ENCODE measurements around the gene APOF. TPM values are rescaled to one million over a fixed set of nuclear protein-coding genes. Genes with fewer than 3 reads are reported as not detected.

The APOF gene
- total RNA-seq, 1 experiment from 2014 or later = not detected

- H3K9ac ChIP-seq (ENCODE audit: extremely low read depth, insufficient read length, low read length) = no peak overlapping the region
- H4K91ac ChIP-seq (ENCODE audit: insufficient read length, low read depth, low read length) = no peak overlapping the region
- no peak overlapping the region for H2BK12ac ChIP-seq (ENCODE audit: insufficient read length, low read depth, low read length)
- DNase-seq = no peak
- H3K9me3 Mint-ChIP-seq = no peaks in the 10 kb centered on the region
- no peak overlapping the region for H3K14ac ChIP-seq (ENCODE audit: insufficient read depth, low read length)
- no peak overlapping the region for H3K23ac ChIP-seq (ENCODE audit: insufficient read length, low read depth, low read length)
- no peak overlapping the region for H3K4me2 ChIP-seq (ENCODE audit: insufficient read depth, insufficient read length, low read length)
- WGBS (ENCODE audit: extremely low coverage, insufficient read length, low lambda C conversion rate) = no CpG with 5 or more reads among the region's 8 CpGs
- H2AK5ac ChIP-seq (ENCODE audit: insufficient read length, low read length) = no peak overlapping the region
- no peak overlapping the region for H2BK20ac ChIP-seq (ENCODE audit: low read depth, low read length, poor library complexity, severe bottlenecking)
- peak overlapping the region; percentile 92 for H3K4me3 Mint-ChIP-seq
- H3K18ac ChIP-seq (ENCODE audit: insufficient read length, low read depth, low read length) = no peak overlapping the region
- no peak overlapping the region; the same call in 1 of the 2 replicates for H3K4ac ChIP-seq (ENCODE audit: low read depth, low read length)
- TF ChIP-seq CTCF (conservative IDR thresholded peaks at IDR 0.05) = no peak
- no peak overlapping the region for H2BK5ac ChIP-seq (ENCODE audit: insufficient read length, low read length)
- no peak overlapping the region for H2AFZ ChIP-seq (ENCODE audit: low read length)
- H3K27me3 ChIP-seq (ENCODE audit: insufficient read depth, low read length) = no peaks in the 10 kb centered on the region
- no peak overlapping the region for H3K27ac ChIP-seq (ENCODE audit: insufficient read length, low read depth, low read length)
- no peaks in the 10 kb centered on the region for H4K20me1 ChIP-seq (ENCODE audit: control insufficient read depth, insufficient read depth, insufficient read length)
- no peaks in the 10 kb centered on the region for H3K79me1 ChIP-seq (ENCODE audit: insufficient read depth, low read depth, low read length, poor library complexity, severe bottlenecking)
- no peaks in the 10 kb centered on the region for H3K23me2 ChIP-seq (ENCODE audit: insufficient read length, low read depth, low read length, poor library complexity, severe bottlenecking)
- H3K79me2 ChIP-seq (ENCODE audit: insufficient read depth, low read length) = no peaks in the 10 kb centered on the region
- peaks cover 10 to 12% of the 10 kb centered on the region in 2 experiments for H3K4me1 Mint-ChIP-seq
- peaks cover 10% of the 10 kb centered on the region; the same call in 1 of the 2 replicates for H3K27me3 Mint-ChIP-seq (ENCODE audit: low read depth)
- no peak overlapping the region for H2BK120ac ChIP-seq (ENCODE audit: low read depth, low read length, poor library complexity, severe bottlenecking)
- H3K27ac Mint-ChIP-seq = no peak overlapping the region
- H4K5ac ChIP-seq (ENCODE audit: insufficient read length, low read depth, low read length) = no peak overlapping the region
- no peak overlapping the region for H3T11ph ChIP-seq (ENCODE audit: low read length)
- H3K36me3 Mint-ChIP-seq (ENCODE audit: insufficient read depth in 1 of 3, low read depth in 3 of 3) = no peaks in the 10 kb centered on the region
- no peaks in the 10 kb centered on the region for H3K9me3 ChIP-seq (ENCODE audit: control insufficient read depth, low read depth, low read length)
- no peak overlapping the region for H2BK15ac ChIP-seq (ENCODE audit: low read depth, low read length)
- H4K8ac ChIP-seq (replicated peaks; ENCODE audit: insufficient read length, low read depth, low read length) = no peak overlapping the region
- no peaks in the 10 kb centered on the region for H3K4me1 ChIP-seq (ENCODE audit: insufficient read depth, low read length)
- no peak overlapping the region for H3K56ac ChIP-seq (ENCODE audit: insufficient read length, low read depth, low read length)
Observed at GRCh38 chr12:56361487-56362129, 1.0 kb downstream of the APOF start.
